ENCODE data around the gene PFDN1.

The PFDN1 gene

GRCh38 chr5:140342287-140342686 lies 39.4 kb upstream of the PFDN1 start:
- H3K4me1 ChIP-seq (ENCODE audit: control insufficient read depth, low read depth, low read length), result peaks cover 5% of the 10 kb centered on the region
- no peaks in the 10 kb centered on the region for H3K36me3 ChIP-seq (ENCODE audit: control insufficient read depth, low read depth, low read length)
- no peaks in the 10 kb centered on the region for H3K9me3 ChIP-seq (ENCODE audit: control insufficient read depth, low read depth, low read length)
- no peak overlapping the region for H3K9ac ChIP-seq (ENCODE audit: low read length)
- H3K27me3 ChIP-seq (ENCODE audit: control insufficient read depth, insufficient read depth, low read length), result peaks cover 14% of the 10 kb centered on the region
- no peak overlapping the region for H3K27ac ChIP-seq (ENCODE audit: low read length)
- no peak overlapping the region for H3K4me3 ChIP-seq (ENCODE audit: low read length)

- H3K36me3 ChIP-seq (ENCODE audit: control insufficient read depth, low read depth, low read length), result no peaks in the 10 kb centered on the region
- H3K9me3 ChIP-seq (ENCODE audit: control insufficient read depth, low read depth, low read length), result no peaks in the 10 kb centered on the region
- H3K4me1 ChIP-seq (ENCODE audit: control insufficient read depth, low read depth, low read length), result peaks cover 5% of the 10 kb centered on the region
- H3K4me3 ChIP-seq (ENCODE audit: low read length), result no peak overlapping the region
- no peak overlapping the region for H3K9ac ChIP-seq (ENCODE audit: low read length)
- H3K27me3 ChIP-seq (ENCODE audit: control insufficient read depth, insufficient read depth, low read length), result peaks cover 13% of the 10 kb centered on the region
- no peak overlapping the region for H3K27ac ChIP-seq (ENCODE audit: low read length)
Measured at GRCh38 chr5:140341591-140341990, 38.7 kb upstream of the PFDN1 start.

GRCh38 chr5:140340605-140341121 lies 37.8 kb upstream of the PFDN1 start:
- Histone ChIP-seq H3K4me1 (ENCODE audit: control insufficient read depth, low read depth, low read length) (peaks cover 4% of the 10 kb centered on the region), H3K9ac (ENCODE audit: low read length) (no peak overlapping the region), H3K9me3 (ENCODE audit: control insufficient read depth, low read depth, low read length) (no peaks in the 10 kb centered on the region), H3K27me3 (ENCODE audit: control insufficient read depth, insufficient read depth, low read length) (peaks cover 10% of the 10 kb centered on the region), H3K36me3 (ENCODE audit: control insufficient read depth, low read depth, low read length) (no peaks in the 10 kb centered on the region), H3K27ac (ENCODE audit: low read length) (no peak overlapping the region), H3K4me3 (ENCODE audit: low read length) (no peak overlapping the region)

GRCh38 chr5:140339636-140340035 lies 36.7 kb upstream of the PFDN1 start:
- Histone ChIP-seq H3K36me3 (ENCODE audit: control insufficient read depth, low read depth, low read length) (no peaks in the 10 kb centered on the region), H3K27me3 (ENCODE audit: control insufficient read depth, insufficient read depth, low read length) (no peaks in the 10 kb centered on the region), H3K4me3 (ENCODE audit: low read length) (no peak overlapping the region), H3K9me3 (ENCODE audit: control insufficient read depth, low read depth, low read length) (no peaks in the 10 kb centered on the region), H3K4me1 (ENCODE audit: control insufficient read depth, low read depth, low read length) (no peaks in the 10 kb centered on the region), H3K9ac (ENCODE audit: low read length) (no peak overlapping the region), H3K27ac (ENCODE audit: low read length) (no peak overlapping the region)

GRCh38 chr5:140338908-140339307 lies 36.0 kb upstream of the PFDN1 start:
- Histone ChIP-seq H3K27me3 (ENCODE audit: control insufficient read depth, insufficient read depth, low read length) (no peaks in the 10 kb centered on the region), H3K9ac (ENCODE audit: low read length) (no peak overlapping the region), H3K4me1 (ENCODE audit: control insufficient read depth, low read depth, low read length) (no peaks in the 10 kb centered on the region), H3K4me3 (ENCODE audit: low read length) (no peak overlapping the region), H3K9me3 (ENCODE audit: control insufficient read depth, low read depth, low read length) (no peaks in the 10 kb centered on the region), H3K36me3 (ENCODE audit: control insufficient read depth, low read depth, low read length) (no peaks in the 10 kb centered on the region), H3K27ac (ENCODE audit: low read length) (no peak overlapping the region)

GRCh38 chr5:140338336-140338735 lies 35.4 kb upstream of the PFDN1 start:
- Histone ChIP-seq H3K27ac (ENCODE audit: low read length) (no peak overlapping the region), H3K36me3 (ENCODE audit: control insufficient read depth, low read depth, low read length) (no peaks in the 10 kb centered on the region), H3K27me3 (ENCODE audit: control insufficient read depth, insufficient read depth, low read length) (no peaks in the 10 kb centered on the region), H3K9me3 (ENCODE audit: control insufficient read depth, low read depth, low read length) (no peaks in the 10 kb centered on the region), H3K9ac (ENCODE audit: low read length) (no peak overlapping the region), H3K4me3 (ENCODE audit: low read length) (no peak overlapping the region), H3K4me1 (ENCODE audit: control insufficient read depth, low read depth, low read length) (no peaks in the 10 kb centered on the region)

GRCh38 chr5:140337880-140338279 lies 35.0 kb upstream of the PFDN1 start:
- Histone ChIP-seq H3K27me3 (ENCODE audit: control insufficient read depth, insufficient read depth, low read length) (no peaks in the 10 kb centered on the region), H3K9me3 (ENCODE audit: control insufficient read depth, low read depth, low read length) (no peaks in the 10 kb centered on the region), H3K4me3 (ENCODE audit: low read length) (no peak overlapping the region), H3K36me3 (ENCODE audit: control insufficient read depth, low read depth, low read length) (no peaks in the 10 kb centered on the region), H3K4me1 (ENCODE audit: control insufficient read depth, low read depth, low read length) (no peaks in the 10 kb centered on the region), H3K27ac (ENCODE audit: low read length) (no peak overlapping the region), H3K9ac (ENCODE audit: low read length) (no peak overlapping the region)

GRCh38 chr5:140336388-140336787 lies 33.5 kb upstream of the PFDN1 start:
- Histone ChIP-seq H3K9ac (ENCODE audit: low read length) (no peak overlapping the region), H3K9me3 (ENCODE audit: control insufficient read depth, low read depth, low read length) (no peaks in the 10 kb centered on the region), H3K36me3 (ENCODE audit: control insufficient read depth, low read depth, low read length) (no peaks in the 10 kb centered on the region), H3K27me3 (ENCODE audit: control insufficient read depth, insufficient read depth, low read length) (no peaks in the 10 kb centered on the region), H3K4me3 (ENCODE audit: low read length) (no peak overlapping the region), H3K27ac (ENCODE audit: low read length) (no peak overlapping the region), H3K4me1 (ENCODE audit: control insufficient read depth, low read depth, low read length) (no peaks in the 10 kb centered on the region)

- no peak overlapping the region for H3K27ac ChIP-seq (ENCODE audit: low read length)
- H3K4me1 ChIP-seq (ENCODE audit: control insufficient read depth, low read depth, low read length), result peaks cover 6% of the 10 kb centered on the region
Measured at GRCh38 chr5:140331638-140332037, 28.7 kb upstream of the PFDN1 start.

GRCh38 chr5:140329739-140330481 lies 27.0 kb upstream of the PFDN1 start:
- Histone ChIP-seq H3K27ac (ENCODE audit: low read length) (no peak overlapping the region), H3K36me3 (ENCODE audit: control insufficient read depth, low read depth, low read length) (no peaks in the 10 kb centered on the region), H3K4me1 (ENCODE audit: control insufficient read depth, low read depth, low read length) (peaks cover 6% of the 10 kb centered on the region), H3K27me3 (ENCODE audit: control insufficient read depth, insufficient read depth, low read length) (no peaks in the 10 kb centered on the region), H3K9ac (ENCODE audit: low read length) (no peak overlapping the region), H3K4me3 (ENCODE audit: low read length) (no peak overlapping the region), H3K9me3 (ENCODE audit: control insufficient read depth, low read depth, low read length) (no peaks in the 10 kb centered on the region)

More at GRCh38 chr5:140331638-140332037, 28.7 kb upstream of the PFDN1 start:
- H3K36me3 ChIP-seq (ENCODE audit: control insufficient read depth, low read depth, low read length), result no peaks in the 10 kb centered on the region
- H3K27me3 ChIP-seq (ENCODE audit: control insufficient read depth, insufficient read depth, low read length), result no peaks in the 10 kb centered on the region
- H3K9ac ChIP-seq (ENCODE audit: low read length), result no peak overlapping the region
- H3K9me3 ChIP-seq (ENCODE audit: control insufficient read depth, low read depth, low read length), result no peaks in the 10 kb centered on the region
- no peak overlapping the region for H3K4me3 ChIP-seq (ENCODE audit: low read length)

- Histone ChIP-seq H3K27ac (ENCODE audit: low read length) (no peak overlapping the region), H3K27me3 (ENCODE audit: control insufficient read depth, insufficient read depth, low read length) (no peaks in the 10 kb centered on the region), H3K36me3 (ENCODE audit: control insufficient read depth, low read depth, low read length) (no peaks in the 10 kb centered on the region), H3K9me3 (ENCODE audit: control insufficient read depth, low read depth, low read length) (no peaks in the 10 kb centered on the region), H3K9ac (ENCODE audit: low read length) (no peak overlapping the region), H3K4me3 (ENCODE audit: low read length) (no peak overlapping the region), H3K4me1 (ENCODE audit: control insufficient read depth, low read depth, low read length) (peaks cover 6% of the 10 kb centered on the region)
Measured at GRCh38 chr5:140328036-140328764, 25.3 kb upstream of the PFDN1 start.

Data from iPS-18a (cell line).